HG02798 (cell line): ENCODE results near the gene ZNF273.
"Not testable (repeated sequence)": the region's sequence is repeated elsewhere in the genome, so short reads cannot be mapped to it uniquely, and the experiment has no call there.

Source experiments
- ATAC-seq: cut with Tn5 transposase; IDR thresholded peaks from one replicate; pipeline ENCODE4 v1.9.1; 2021; ENCODE audit warnings: mild to moderate bottlenecking; ENCODE audit not compliant: unreplicated experiment, poor library complexity

Gene ZNF273

GRCh38 chr7:64888901-64889685 is 14.0 kb upstream of the ZNF273 start:
- no peak for ATAC-seq

GRCh38 chr7:64889686-64890162 is 13.3 kb upstream of the ZNF273 start:
- no peak for ATAC-seq

- ATAC-seq: not testable (repeated sequence)
Observed at GRCh38 chr7:64890273-64890672, 12.8 kb upstream of the ZNF273 start.

GRCh38 chr7:64890761-64891362 is 12.2 kb upstream of the ZNF273 start:
- ATAC-seq: no peak

GRCh38 chr7:64891363-64892081 is 11.6 kb upstream of the ZNF273 start:
- not testable (repeated sequence) for ATAC-seq

GRCh38 chr7:64892116-64892515 is 11.0 kb upstream of the ZNF273 start:
- ATAC-seq: no peak

GRCh38 chr7:64892666-64893309 is 10.3 kb upstream of the ZNF273 start:
- no peak for ATAC-seq

- no peak for ATAC-seq
Observed at GRCh38 chr7:64893401-64893800, 9.7 kb upstream of the ZNF273 start.

GRCh38 chr7:64902461-64902805 is 640 bp upstream of the ZNF273 start:
- ATAC-seq: not testable (repeated sequence)

- no peak for ATAC-seq
Observed at GRCh38 chr7:64904008-64904407, 935 bp downstream of the ZNF273 start.

- no peak for ATAC-seq
Observed at GRCh38 chr7:64905133-64905532, 2.1 kb downstream of the ZNF273 start.

- no peak for ATAC-seq
Observed at GRCh38 chr7:64905547-64905946, 2.5 kb downstream of the ZNF273 start.

GRCh38 chr7:64907641-64908326 is 4.7 kb downstream of the ZNF273 start:
- ATAC-seq: no peak

- no peak for ATAC-seq
Observed at GRCh38 chr7:64908358-64908757, 5.3 kb downstream of the ZNF273 start.

- ATAC-seq: no peak
Observed at GRCh38 chr7:64914557-64914956, 11.5 kb downstream of the ZNF273 start.

- not testable (repeated sequence) for ATAC-seq
Observed at GRCh38 chr7:64915301-64915700, 12.2 kb downstream of the ZNF273 start.

GRCh38 chr7:64928252-64929187 is 25.4 kb downstream of the ZNF273 start:
- not testable (repeated sequence) for ATAC-seq

GRCh38 chr7:64934478-64934877 is 31.4 kb downstream of the ZNF273 start:
- ATAC-seq: no peak

- ATAC-seq: no peak
Observed at GRCh38 chr7:64938540-64938939, 35.5 kb downstream of the ZNF273 start.
